AG09309 (cell line): ENCODE measurements around the gene FBXW11.

ENCODE experiments used
- DNase-seq: peaks from one replicate; pipeline ENCODE4 v3.0.0-alpha.2; 2010; ENCODE audit warnings: low read depth
- H3K4me3 ChIP-seq: 2 replicates; pipeline ENCODE4 v1.5.1; 2011; ENCODE audit warnings: mild to moderate bottlenecking, low read depth, low read length, moderate library complexity; ENCODE audit not compliant: control insufficient read depth
- TF ChIP-seq, protein P1 (sequence below): IDR thresholded peaks from 2 replicates; pipeline ENCODE4 v1.5.1; 2011; ENCODE audit warnings: mild to moderate bottlenecking, low read depth, low read length, inconsistent platforms; ENCODE audit not compliant: insufficient read depth, control insufficient read depth; ENCODE audit errors: missing control alignments

Gene FBXW11

DNA sequence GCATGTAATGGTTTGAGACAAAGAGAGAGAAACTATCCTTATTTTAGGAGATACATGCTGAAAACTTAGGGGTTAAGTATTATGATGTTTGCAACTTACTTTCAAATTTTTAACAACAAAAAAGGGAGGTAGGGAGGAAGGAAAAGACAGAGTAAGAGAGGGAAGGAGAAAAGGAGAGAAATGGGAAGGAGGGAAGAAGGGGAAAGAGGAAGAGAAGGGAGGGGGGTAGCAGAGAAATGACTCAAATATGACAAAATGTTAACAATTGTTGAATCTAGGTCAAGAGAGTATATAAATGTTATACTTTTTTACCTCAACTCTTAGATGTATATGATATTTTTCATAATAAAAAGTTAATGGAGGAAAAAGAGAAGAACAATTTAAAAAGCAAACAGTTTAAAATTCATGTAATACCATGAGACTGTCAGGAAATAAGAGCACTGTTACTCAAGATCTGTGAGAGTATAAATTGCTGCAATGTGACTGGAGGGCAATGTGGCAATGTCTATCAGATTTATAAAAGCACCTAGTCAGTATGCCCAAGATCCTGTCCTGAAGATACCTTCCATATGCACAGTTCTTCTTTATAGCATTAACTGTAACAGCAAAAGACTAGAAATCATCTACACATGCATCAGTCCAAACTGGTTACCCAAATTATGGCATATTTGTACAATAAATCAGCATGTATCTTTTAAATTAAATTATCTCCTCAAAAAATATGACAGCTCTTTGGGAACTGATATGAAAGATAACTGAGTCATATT lies 16.3 kb downstream of the FBXW11 start:
- no peak for DNase-seq
- TF ChIP-seq, protein P1, sequence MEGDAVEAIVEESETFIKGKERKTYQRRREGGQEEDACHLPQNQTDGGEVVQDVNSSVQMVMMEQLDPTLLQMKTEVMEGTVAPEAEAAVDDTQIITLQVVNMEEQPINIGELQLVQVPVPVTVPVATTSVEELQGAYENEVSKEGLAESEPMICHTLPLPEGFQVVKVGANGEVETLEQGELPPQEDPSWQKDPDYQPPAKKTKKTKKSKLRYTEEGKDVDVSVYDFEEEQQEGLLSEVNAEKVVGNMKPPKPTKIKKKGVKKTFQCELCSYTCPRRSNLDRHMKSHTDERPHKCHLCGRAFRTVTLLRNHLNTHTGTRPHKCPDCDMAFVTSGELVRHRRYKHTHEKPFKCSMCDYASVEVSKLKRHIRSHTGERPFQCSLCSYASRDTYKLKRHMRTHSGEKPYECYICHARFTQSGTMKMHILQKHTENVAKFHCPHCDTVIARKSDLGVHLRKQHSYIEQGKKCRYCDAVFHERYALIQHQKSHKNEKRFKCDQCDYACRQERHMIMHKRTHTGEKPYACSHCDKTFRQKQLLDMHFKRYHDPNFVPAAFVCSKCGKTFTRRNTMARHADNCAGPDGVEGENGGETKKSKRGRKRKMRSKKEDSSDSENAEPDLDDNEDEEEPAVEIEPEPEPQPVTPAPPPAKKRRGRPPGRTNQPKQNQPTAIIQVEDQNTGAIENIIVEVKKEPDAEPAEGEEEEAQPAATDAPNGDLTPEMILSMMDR: no peak
- no peak overlapping the region for H3K4me3 ChIP-seq

DNA sequence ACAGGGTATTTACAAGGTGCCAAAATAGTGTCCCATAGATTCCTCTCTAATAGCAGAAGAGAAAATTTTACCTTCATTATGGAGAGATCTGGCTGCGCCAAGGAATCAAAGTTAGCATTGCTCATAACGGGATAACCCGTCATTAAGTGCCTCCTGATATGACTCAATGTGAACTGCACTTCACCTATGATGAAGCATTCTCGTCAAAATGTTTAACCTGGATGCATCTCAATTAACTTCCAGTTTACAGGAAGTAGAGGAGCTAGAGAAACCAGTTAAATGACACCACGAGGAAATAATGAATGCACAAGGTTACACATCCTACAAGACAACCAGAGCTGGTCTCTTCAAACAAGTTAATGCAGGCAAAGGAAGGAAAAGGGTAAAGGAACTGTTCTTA lies 17.2 kb downstream of the FBXW11 start:
- no peak overlapping the region for H3K4me3 ChIP-seq
- TF ChIP-seq, protein P1: no peak
- DNase-seq: no peak

DNA sequence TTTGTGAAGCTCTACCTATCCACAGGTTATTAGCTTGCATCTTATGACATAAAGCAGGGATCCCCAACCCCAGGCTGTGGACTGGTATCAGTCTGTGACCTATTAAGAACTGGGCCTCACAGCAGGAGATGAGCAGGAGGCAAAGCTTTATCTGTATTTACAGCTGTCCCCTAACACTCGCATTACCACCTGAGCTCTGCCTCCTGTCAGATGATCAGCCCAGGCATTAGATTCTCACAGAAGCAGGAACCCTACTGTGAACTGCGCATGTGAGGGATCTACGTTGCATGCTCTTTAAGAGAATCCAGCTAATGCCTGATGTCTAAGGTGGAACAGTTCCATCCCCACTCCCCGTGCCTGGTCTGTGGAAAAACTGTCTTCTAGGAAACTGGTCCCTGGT lies 19.7 kb downstream of the FBXW11 start:
- H3K4me3 ChIP-seq: no peak overlapping the region
- TF ChIP-seq, protein P1: no peak
- no peak for DNase-seq

DNA sequence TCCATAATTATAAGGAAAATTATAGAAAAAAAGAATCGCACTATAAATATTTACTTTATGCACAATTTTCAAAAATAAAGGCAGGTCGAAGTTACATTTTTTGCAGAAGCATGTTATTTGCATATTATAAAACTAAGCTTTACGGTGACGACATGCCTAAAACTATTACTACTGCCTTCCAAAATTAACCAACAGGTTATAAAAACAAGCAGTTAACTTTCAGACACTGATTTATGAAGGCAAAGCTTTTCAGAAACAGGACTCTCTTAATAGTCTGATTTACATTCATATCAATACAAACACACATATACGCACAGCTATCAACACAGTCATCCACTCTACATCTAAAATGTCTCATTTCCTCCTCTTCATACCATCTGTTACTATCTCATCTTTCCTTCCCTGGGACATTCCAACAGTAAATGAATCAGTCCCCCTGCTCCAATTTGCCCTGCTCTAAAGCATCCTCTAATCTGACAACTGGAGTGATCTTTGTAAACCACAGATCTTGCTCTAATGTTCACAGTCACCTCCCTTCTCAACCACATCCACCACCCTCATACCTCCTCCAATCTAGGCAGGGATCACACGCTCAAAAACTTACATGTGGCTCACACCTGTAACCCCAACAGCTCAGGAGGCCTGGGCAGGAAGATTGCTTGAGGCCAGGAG lies 21.6 kb downstream of the FBXW11 start:
- TF ChIP-seq, protein P1: no peak
- DNase-seq: peak; percentile 63
- H3K4me3 ChIP-seq: no peak overlapping the region

DNA sequence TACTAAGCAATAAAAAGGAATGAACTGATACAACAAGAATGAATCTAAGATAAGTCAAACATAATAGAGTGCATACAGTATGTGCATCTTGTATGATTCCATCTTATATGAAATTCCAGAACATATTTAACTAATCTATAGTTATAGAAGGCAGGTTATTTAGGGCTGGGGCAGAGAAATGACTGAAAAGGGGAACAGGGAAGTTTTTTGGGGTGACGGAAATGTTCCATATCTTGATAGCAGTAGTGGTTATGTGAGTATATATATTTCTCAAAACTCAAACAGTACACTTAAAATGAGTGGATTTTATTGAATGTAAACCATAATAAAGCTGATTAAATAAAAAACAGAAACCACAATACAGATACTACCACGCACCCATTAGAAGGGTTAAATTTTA lies 24.6 kb downstream of the FBXW11 start:
- TF ChIP-seq, protein P1: no peak
- H3K4me3 ChIP-seq: no peak overlapping the region
- DNase-seq: no peak

DNA sequence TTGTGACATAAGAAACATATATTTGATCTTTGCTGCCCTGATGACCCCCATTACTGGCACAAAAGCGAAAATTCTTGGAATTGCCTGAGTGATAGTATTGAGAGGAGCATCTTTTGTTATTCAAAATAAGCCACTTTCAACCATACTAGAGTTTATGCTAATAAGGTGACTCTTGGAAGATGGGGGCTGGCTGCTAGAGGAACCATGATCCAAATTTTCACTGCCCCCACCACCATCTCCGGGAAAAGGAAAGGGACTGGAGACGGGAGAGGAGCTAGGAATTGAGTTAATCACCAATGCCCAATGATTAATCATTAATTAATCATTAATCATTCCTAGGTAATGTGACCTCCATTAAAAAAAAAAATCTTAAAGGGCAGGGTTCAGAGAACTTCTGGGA lies 25.6 kb downstream of the FBXW11 start:
- no peak for DNase-seq
- TF ChIP-seq, protein P1: no peak
- no peak overlapping the region for H3K4me3 ChIP-seq
